HepG2 (cell line): ENCODE results near the gene PARN. TPM values are rescaled to one million over a fixed set of nuclear protein-coding genes. Genes with fewer than 3 reads are reported as not detected.

Source experiments
- ATM ChIP-seq: fragments of 450-650 bp; IDR thresholded peaks from 2 replicates; pipeline ENCODE4 v1.7.1; 2017; ENCODE audit warnings: mild to moderate bottlenecking, borderline replicate concordance
- BRCA1 ChIP-seq: sonication (generic); formaldehyde crosslinking; IDR thresholded peaks from 2 replicates; pipeline ENCODE4 v1.4.0; 2020; ENCODE audit warnings: missing genetic modification reagents
- CBX1 ChIP-seq: IDR thresholded peaks from one replicate; pipeline ENCODE4 v1.6.1; 2016; ENCODE audit warnings: antibody characterized with exemption, low read depth
- FOXJ3 ChIP-seq: sonication (generic); formaldehyde crosslinking; IDR thresholded peaks from 2 replicates; pipeline ENCODE4 v1.4.0; 2020; ENCODE audit warnings: missing genetic modification reagents, mild to moderate bottlenecking, borderline replicate concordance
- GPN1 ChIP-seq: sonication (generic); formaldehyde crosslinking; IDR thresholded peaks from 2 replicates; pipeline ENCODE4 v1.5.1; 2020; ENCODE audit warnings: missing genetic modification reagents, borderline replicate concordance
- MBNL3 ChIP-seq: fragments of 250-450 bp; sonication (Bioruptor Pico); conservative IDR thresholded peaks from 2 replicates; pipeline ENCODE4 v1.8.0; 2022; ENCODE audit warnings: mild to moderate bottlenecking, inconsistent platforms
- NFKB2 ChIP-seq: sonication (generic); formaldehyde crosslinking; IDR thresholded peaks from 2 replicates; pipeline ENCODE4 v1.4.0; 2020; ENCODE audit warnings: missing genetic modification reagents, borderline replicate concordance
- PTBP1 ChIP-seq: fragments of 200-400 bp; formaldehyde crosslinking; IDR thresholded peaks from 2 replicates; pipeline ENCODE4 v1.6.1; 2018; ENCODE audit warnings: low read length, low read depth; ENCODE audit not compliant: poor library complexity, severe bottlenecking
- ZNF12 ChIP-seq: sonication (generic); formaldehyde crosslinking; IDR thresholded peaks from 2 replicates; pipeline ENCODE4 v1.5.0; 2020; ENCODE audit warnings: missing genetic modification reagents
- ZNF235 ChIP-seq: sonication (generic); formaldehyde crosslinking; IDR thresholded peaks from 2 replicates; pipeline ENCODE4 v1.8.1; 2023; ENCODE audit warnings: mild to moderate bottlenecking, missing genetic modification reagents, borderline replicate concordance
- ZNF460 ChIP-seq: sonication (generic); formaldehyde crosslinking; IDR thresholded peaks from 2 replicates; pipeline ENCODE4 v1.5.1; 2020; ENCODE audit warnings: missing genetic modification reagents, mild to moderate bottlenecking, borderline replicate concordance
- ZNF7 ChIP-seq: IDR thresholded peaks from 2 replicates; pipeline ENCODE4 v1.6.1; 2016; ENCODE audit warnings: missing biosample characterization, missing genetic modification reagents
- ZNF772 ChIP-seq: sonication (generic); formaldehyde crosslinking; IDR thresholded peaks from 2 replicates; pipeline ENCODE4 v1.5.0; 2020; ENCODE audit warnings: mild to moderate bottlenecking, missing genetic modification reagents
- polyA plus RNA-seq, 8 experiments: library from polyadenylated mRNA; depleted of rRNA in 3 of 8; stranded (reverse) in 7 of 8; unstranded in 1 of 8; fragments of >200 nt; fragmentation: Illumina TruSeq in 4 of 8; extraction: Trizol in 4 of 8; gene quantifications; 2 replicates each; pipeline versions ENCODE4 v1.2.1 to v1.2.3, GENCODE V29; 2011 to 2016; ENCODE audit warnings: low read depth in 4 of 8, missing spikeins in 1 of 8, mixed read lengths in 1 of 8; ENCODE audit not compliant: insufficient read depth in 1 of 8
- total RNA-seq, 5 experiments: library from RNA; depleted of rRNA; stranded (reverse); fragments of >200 nt; fragmentation: Illumina TruSeq; extraction: Trizol; gene quantifications; 2 replicates each; pipeline ENCODE4 v1.2.3, GENCODE V29; 2016; ENCODE audit warnings: low read depth in 1 of 5
- TF ChIP-seq, protein P1 (sequence below): sonication (generic); formaldehyde crosslinking; IDR thresholded peaks from 2 replicates; pipeline ENCODE4 v1.4.0; 2020; ENCODE audit warnings: mild to moderate bottlenecking, missing genetic modification reagents
- TF ChIP-seq, protein P2 (sequence below): sonication (generic); formaldehyde crosslinking; conservative IDR thresholded peaks from 2 replicates; pipeline ENCODE4 v1.8.1; 2023; ENCODE audit warnings: missing genetic modification reagents
- TF ChIP-seq, protein P3 (sequence below): sonication (generic); formaldehyde crosslinking; IDR thresholded peaks from 2 replicates; pipeline ENCODE4 v1.4.0; 2020; ENCODE audit warnings: missing genetic modification reagents, borderline replicate concordance
- TF ChIP-seq, protein P4 (sequence below): IDR thresholded peaks from 2 replicates; pipeline ENCODE4 v1.6.1; 2016; ENCODE audit warnings: mild to moderate bottlenecking
- TF ChIP-seq, protein P5 (sequence below): sonication (generic); formaldehyde crosslinking; IDR thresholded peaks from 2 replicates; pipeline ENCODE4 v1.5.1; 2020; ENCODE audit warnings: missing genetic modification reagents, mild to moderate bottlenecking, borderline replicate concordance

PARN gene
- total and polyA plus RNA-seq, 2 of the 13 experiments (the other 11 are each of a cell fraction or from before 2014, with no cell fraction given): 13.3 to 47.6 TPM

DNA sequence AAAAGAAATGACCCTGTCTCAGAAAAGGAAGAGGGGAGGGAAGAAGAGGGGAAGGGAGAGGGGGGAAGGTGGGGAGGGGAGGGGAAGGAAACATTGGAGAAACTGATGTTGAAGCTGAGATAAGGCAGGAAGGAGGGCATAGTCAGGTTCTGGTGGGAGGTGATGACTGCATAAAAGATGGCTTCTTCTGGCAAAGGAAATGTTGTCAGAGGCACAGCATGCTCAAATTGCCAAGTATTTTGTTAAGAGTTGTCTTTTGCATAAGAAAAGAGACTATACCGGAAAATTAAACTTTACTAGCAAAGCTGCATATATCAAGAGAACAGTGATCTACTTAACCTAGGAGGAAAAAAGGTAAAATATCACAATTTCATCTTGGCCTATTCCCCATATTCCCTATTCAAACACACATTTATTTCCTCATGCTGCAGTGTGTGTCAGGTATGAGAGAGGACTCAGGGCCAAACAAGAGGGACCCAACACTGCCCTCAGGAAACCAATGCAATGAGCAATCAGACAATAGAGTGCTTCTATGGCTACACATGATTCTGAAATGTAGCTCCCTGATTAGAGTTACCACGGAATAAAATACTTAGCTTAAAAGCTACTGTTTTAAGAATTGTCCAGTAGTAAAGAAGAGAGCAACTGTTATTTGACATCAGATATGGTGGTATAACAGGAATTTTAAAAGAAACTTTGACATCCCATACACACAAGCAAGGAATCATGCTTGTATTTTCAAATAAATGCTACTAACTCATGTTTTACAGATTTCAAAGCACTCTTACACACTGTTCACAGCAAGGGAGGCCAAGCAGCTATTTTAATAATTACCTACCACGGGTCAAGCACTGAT, 80.9 kb downstream of the PARN start (continued):
- TF ChIP-seq ZNF12 (CRISPR knock-in tag) (peak; percentile 99), ZNF7 (no peak), MBNL3 (CRISPR knock-in tag) (no peak), GPN1 (CRISPR knock-in tag) (no peak), PTBP1 (no peak), FOXJ3 (CRISPR knock-in tag) (no peak), BRCA1 (CRISPR knock-in tag) (no peak), NFKB2 (CRISPR knock-in tag) (no peak), ZNF460 (CRISPR knock-in tag) (no peak), ATM (no peak), ZNF235 (CRISPR knock-in tag) (no peak), ZNF772 (CRISPR knock-in tag) (no peak), CBX1 (no peak)
- TF ChIP-seq, protein P1, sequence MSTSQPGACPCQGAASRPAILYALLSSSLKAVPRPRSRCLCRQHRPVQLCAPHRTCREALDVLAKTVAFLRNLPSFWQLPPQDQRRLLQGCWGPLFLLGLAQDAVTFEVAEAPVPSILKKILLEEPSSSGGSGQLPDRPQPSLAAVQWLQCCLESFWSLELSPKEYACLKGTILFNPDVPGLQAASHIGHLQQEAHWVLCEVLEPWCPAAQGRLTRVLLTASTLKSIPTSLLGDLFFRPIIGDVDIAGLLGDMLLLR (CRISPR knock-in tag): no peak
- TF ChIP-seq, protein P2, sequence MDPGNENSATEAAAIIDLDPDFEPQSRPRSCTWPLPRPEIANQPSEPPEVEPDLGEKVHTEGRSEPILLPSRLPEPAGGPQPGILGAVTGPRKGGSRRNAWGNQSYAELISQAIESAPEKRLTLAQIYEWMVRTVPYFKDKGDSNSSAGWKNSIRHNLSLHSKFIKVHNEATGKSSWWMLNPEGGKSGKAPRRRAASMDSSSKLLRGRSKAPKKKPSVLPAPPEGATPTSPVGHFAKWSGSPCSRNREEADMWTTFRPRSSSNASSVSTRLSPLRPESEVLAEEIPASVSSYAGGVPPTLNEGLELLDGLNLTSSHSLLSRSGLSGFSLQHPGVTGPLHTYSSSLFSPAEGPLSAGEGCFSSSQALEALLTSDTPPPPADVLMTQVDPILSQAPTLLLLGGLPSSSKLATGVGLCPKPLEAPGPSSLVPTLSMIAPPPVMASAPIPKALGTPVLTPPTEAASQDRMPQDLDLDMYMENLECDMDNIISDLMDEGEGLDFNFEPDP (CRISPR knock-in tag): no peak
- TF ChIP-seq, protein P3, sequence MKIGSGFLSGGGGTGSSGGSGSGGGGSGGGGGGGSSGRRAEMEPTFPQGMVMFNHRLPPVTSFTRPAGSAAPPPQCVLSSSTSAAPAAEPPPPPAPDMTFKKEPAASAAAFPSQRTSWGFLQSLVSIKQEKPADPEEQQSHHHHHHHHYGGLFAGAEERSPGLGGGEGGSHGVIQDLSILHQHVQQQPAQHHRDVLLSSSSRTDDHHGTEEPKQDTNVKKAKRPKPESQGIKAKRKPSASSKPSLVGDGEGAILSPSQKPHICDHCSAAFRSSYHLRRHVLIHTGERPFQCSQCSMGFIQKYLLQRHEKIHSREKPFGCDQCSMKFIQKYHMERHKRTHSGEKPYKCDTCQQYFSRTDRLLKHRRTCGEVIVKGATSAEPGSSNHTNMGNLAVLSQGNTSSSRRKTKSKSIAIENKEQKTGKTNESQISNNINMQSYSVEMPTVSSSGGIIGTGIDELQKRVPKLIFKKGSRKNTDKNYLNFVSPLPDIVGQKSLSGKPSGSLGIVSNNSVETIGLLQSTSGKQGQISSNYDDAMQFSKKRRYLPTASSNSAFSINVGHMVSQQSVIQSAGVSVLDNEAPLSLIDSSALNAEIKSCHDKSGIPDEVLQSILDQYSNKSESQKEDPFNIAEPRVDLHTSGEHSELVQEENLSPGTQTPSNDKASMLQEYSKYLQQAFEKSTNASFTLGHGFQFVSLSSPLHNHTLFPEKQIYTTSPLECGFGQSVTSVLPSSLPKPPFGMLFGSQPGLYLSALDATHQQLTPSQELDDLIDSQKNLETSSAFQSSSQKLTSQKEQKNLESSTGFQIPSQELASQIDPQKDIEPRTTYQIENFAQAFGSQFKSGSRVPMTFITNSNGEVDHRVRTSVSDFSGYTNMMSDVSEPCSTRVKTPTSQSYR: no peak
- TF ChIP-seq, protein P4, sequence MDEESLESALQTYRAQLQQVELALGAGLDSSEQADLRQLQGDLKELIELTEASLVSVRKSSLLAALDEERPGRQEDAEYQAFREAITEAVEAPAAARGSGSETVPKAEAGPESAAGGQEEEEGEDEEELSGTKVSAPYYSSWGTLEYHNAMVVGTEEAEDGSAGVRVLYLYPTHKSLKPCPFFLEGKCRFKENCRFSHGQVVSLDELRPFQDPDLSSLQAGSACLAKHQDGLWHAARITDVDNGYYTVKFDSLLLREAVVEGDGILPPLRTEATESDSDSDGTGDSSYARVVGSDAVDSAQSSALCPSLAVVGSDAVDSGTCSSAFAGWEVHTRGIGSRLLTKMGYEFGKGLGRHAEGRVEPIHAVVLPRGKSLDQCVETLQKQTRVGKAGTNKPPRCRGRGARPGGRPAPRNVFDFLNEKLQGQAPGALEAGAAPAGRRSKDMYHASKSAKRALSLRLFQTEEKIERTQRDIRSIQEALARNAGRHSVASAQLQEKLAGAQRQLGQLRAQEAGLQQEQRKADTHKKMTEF (CRISPR knock-in tag): no peak
- TF ChIP-seq, protein P5, sequence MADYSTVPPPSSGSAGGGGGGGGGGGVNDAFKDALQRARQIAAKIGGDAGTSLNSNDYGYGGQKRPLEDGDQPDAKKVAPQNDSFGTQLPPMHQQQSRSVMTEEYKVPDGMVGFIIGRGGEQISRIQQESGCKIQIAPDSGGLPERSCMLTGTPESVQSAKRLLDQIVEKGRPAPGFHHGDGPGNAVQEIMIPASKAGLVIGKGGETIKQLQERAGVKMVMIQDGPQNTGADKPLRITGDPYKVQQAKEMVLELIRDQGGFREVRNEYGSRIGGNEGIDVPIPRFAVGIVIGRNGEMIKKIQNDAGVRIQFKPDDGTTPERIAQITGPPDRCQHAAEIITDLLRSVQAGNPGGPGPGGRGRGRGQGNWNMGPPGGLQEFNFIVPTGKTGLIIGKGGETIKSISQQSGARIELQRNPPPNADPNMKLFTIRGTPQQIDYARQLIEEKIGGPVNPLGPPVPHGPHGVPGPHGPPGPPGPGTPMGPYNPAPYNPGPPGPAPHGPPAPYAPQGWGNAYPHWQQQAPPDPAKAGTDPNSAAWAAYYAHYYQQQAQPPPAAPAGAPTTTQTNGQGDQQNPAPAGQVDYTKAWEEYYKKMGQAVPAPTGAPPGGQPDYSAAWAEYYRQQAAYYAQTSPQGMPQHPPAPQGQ (CRISPR knock-in tag): no peak
